ENCODE data around the gene PIP5KL1.

- no peak for TF ChIP-seq CTCF (IDR thresholded peaks at IDR 0.05; ENCODE audit: low read depth, low read length, poor library complexity, severe bottlenecking)
- no peak for TF ChIP-seq EZH2phosphoT487 (IDR thresholded peaks at IDR 0.05; ENCODE audit: borderline replicate concordance, low read length)
These were observed 6.8 kb downstream of the PIP5KL1 start for GRCh38 chr9:127923771-127924170.
